Measurements from ENCODE around the gene HPSE2.

Gene HPSE2

DNA sequence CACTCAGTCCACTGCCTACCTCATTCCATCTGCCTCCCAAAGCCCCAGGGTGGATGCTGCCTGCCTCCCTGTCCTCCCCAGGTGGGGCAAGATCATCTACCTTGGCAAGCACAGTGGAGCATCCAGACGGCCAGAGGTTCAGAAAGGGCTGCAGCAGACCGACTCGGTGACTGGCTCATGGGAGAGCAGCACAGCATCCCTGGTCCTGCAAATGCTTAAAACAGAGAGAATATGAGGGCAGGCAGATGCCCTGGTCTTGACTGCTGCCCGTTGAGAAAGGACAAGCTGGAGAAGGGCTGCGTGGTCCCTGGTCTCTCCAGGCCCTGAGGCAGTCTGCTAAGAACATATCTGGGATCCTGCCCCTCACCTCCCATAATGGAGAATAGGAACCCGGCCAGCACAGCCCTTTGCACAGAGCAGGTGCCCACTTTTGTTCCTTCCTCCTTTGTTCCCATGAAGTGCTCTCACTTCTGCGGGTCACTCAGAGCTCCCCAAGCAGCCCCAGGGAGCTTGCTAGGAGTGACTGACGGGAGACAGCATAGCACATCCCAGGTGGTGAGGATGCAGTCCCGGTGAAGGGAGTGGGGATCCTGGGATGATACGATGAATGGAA lies 790.3 kb downstream of the HPSE2 start:
- DNase-seq (ENCODE audit: extremely low read depth, low read depth): no peak
- TF ChIP-seq, protein P1, sequence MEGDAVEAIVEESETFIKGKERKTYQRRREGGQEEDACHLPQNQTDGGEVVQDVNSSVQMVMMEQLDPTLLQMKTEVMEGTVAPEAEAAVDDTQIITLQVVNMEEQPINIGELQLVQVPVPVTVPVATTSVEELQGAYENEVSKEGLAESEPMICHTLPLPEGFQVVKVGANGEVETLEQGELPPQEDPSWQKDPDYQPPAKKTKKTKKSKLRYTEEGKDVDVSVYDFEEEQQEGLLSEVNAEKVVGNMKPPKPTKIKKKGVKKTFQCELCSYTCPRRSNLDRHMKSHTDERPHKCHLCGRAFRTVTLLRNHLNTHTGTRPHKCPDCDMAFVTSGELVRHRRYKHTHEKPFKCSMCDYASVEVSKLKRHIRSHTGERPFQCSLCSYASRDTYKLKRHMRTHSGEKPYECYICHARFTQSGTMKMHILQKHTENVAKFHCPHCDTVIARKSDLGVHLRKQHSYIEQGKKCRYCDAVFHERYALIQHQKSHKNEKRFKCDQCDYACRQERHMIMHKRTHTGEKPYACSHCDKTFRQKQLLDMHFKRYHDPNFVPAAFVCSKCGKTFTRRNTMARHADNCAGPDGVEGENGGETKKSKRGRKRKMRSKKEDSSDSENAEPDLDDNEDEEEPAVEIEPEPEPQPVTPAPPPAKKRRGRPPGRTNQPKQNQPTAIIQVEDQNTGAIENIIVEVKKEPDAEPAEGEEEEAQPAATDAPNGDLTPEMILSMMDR (IDR thresholded peaks at IDR 0.05; ENCODE audit: low read depth, low read length): no peak

DNA sequence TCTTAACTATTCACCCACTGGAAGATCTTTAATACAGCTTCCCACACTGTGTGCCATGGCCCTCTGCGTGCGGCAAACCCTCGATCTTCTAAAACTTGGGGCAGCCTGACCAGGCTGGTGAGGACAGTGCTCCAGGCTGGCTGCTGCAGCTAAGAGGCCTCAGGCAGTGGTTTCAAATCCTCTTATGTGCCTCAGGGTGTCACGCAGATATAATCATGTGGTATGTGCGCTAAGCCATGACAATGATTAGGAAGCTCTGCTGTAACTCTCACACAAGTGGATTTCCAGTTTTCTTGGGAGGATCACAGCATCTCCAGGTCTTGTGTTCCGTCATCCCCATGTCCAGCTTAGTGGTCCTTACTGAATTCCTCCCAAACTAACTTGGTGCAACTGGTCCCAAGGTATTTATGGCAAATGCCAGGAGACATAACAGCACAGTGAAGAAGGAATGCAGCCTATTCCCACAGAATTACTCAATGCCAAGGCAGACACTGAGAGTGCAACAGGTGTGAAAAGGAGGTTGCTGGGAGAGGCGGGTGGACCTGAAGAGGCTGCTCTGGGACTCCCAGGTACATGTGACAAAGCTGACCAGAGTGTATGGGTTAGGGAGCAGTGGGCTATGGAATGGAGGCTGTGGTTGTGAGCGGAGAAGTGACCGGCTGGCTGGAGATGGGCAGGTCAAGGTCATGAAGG lies 791.2 kb downstream of the HPSE2 start:
- TF ChIP-seq, protein P1 (IDR thresholded peaks at IDR 0.05; ENCODE audit: low read depth, low read length): no peak
- no peak for DNase-seq (ENCODE audit: extremely low read depth, low read depth)

DNA sequence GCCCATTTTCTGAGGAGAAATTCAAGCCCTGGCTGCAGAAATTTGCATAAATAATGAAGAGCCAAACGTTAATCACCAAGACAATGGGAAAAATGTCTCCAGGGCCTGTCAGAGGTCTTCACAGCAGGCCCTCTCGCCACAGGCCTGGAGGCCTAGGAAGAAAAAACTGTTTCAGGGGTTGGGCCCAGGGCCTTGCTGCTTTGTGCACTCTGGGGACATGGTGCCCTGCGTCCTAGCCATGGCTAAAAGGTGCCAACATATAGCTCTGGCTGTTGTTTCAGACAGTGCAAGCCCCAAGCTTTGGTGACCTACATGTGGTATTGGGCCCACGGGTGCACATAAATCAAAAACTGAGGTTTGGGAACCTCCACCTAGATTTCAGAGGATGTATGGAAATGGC lies 796.9 kb downstream of the HPSE2 start:
- no peak for DNase-seq (ENCODE audit: extremely low read depth, low read depth)
- TF ChIP-seq, protein P1 (IDR thresholded peaks at IDR 0.05; ENCODE audit: low read depth, low read length): no peak

DNA sequence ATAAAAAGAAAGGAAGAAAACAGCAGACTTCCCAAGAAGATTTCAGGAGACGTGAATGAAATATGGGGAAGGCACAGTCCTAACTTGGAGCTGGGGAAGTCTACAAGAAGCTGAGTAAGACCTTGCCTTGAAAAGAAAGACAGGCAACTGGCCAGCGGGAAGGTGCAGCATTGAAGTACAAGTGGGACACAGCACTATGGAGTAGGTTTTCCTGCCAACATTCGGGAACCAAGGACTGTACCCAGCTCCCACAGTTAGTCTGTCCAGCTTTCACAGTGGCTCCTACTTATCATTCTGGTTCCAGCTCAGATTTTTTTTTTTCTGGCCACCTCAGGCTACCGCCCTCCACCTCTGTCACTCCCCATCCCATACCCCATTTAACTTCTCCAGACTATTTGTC lies 798.9 kb downstream of the HPSE2 start:
- DNase-seq (ENCODE audit: extremely low read depth, low read depth): no peak
- TF ChIP-seq, protein P1 (IDR thresholded peaks at IDR 0.05; ENCODE audit: low read depth, low read length): no peak

DNA sequence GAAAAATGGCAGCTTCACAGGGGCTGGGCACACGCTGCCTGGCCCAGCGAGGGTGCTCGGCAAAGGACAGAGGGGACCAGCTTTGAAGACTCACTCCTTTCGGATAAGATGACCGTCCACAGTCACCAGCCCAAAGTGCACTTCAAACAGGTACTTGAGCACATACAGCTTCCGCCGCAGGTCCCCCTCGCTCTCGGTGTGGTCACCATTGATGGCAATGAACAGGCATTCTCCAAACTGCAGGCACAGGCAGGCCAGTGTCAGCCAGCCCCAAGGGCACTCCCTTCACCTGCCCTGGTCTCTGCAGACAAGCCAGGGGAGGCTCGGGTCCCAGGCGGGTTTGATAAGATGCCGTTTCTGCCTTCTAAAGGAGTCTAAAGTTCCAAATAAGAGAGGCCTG lies 800.5 kb downstream of the HPSE2 start:
- TF ChIP-seq, protein P1 (IDR thresholded peaks at IDR 0.05; ENCODE audit: low read depth, low read length): no peak
- DNase-seq (ENCODE audit: extremely low read depth, low read depth): no peak

DNA sequence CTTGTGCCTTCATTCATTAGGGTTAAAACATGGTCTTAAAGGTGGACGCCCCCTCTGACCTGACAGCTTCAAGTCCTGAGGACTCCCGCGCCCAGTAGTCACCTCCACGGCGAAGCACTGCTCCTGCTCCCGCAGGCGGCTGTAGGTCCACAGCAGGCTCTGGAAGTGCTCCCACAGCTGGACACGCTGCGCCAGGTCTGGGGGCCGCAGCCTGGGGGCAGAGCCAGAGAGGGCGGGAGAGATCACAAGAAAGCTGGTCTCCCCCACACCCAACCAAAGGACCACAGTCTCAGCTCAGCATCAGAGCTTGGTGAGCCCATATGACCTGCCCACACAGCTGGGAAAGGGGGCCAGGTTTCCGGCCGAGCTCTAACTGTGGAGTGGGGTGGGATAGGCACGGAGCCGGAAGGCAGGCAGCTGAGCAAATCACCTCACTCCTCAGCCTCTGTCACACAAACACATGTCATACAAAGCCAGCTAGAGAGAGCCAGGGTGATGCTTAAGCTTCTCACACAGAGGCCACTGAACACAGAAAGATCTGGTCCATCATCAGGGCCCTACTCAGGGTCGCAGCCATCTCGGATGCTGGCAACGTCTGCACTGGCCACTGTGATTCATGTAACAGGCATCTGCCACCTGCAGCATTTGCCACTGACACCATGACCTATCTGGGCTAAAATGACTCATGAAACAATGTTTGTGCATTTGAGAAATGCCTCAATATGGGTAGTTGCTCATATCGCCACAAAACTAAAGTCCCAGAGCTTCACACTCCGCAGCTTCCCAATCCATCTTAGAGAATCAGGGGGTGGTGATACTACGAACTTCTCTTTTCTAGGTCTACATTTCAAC lies 801.5 kb downstream of the HPSE2 start:
- DNase-seq (ENCODE audit: extremely low read depth, low read depth): no peak
- TF ChIP-seq, protein P1 (IDR thresholded peaks at IDR 0.05; ENCODE audit: low read depth, low read length): no peak

DNA sequence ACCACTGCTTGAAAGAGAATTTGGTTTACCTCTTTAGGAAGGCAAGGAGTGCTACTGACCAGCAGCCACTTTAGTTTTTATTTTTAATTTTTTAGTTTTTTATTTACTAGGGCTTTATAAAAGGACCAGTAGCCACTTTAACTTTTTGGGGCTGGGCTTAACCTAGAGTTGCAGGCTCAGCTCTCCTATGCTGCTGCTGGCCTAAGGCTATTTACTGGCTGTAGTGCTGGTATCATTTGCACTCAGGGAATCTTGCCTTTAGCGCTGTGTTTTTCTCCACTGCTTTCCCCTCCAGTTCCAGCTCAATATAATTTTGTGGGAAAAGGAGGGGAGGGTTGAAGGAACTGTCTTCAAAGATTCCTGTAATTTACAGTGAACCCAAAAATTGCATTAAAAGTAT lies 802.3 kb downstream of the HPSE2 start:
- DNase-seq (ENCODE audit: extremely low read depth, low read depth): no peak
- TF ChIP-seq, protein P1 (IDR thresholded peaks at IDR 0.05; ENCODE audit: low read depth, low read length): no peak
